ENCODE results near the gene CCDC160.
"Not testable (repeated sequence)": the region's sequence is repeated elsewhere in the genome, so short reads cannot be mapped to it uniquely, and the experiment has no call there.

Gene CCDC160

DNA sequence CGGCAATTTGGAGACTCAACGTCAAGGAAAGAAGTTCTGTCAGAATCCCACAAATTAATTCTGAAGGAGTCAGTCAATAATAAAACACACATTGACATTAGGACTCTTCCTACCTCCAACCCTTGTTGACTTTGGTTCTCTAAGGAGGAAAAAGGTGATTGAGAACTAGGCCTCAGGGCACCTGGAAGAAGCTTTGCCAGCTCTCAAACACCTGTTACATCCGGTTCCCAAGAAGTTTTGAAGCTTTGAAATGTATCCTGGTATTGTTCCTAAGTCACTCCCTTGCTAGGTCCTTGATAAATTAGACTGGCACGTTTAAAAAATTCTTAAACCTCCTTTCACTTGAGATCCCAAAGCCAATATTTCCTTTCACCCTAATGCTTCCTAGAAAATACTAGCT, 1.7 kb upstream of the CCDC160 start:
- CTCF ChIA-PET: no interaction called here

DNA sequence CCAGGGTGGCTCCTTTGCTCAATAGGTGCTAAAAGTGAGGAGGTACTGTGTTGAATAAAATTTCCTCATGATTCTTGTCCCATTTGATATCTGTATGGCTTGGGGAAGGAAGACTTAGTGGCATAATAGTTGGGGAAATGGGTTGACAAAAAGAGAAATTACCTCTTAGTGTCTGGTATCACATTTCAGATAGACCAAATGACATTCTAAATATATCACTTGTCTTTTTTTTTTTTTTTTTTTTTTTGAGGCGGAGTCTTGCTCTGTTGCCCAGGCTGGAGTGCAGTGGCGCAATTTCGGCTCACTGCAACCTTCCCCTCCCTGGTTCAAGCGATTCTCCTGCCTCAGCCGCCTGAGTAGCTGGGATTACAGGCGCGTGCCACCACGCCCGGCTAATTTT, 1.2 kb downstream of the CCDC160 start:
- CTCF ChIA-PET; DNase-seq (ENCODE audit: extremely low spot score); POLR2A ChIA-PET: not testable (repeated sequence)

More for the DNA sequence above, 1.7 kb upstream of the CCDC160 start:
- POLR2A ChIA-PET: no interaction called here
- no peak for DNase-seq (ENCODE audit: extremely low spot score)
- TF ChIP-seq, protein P1, sequence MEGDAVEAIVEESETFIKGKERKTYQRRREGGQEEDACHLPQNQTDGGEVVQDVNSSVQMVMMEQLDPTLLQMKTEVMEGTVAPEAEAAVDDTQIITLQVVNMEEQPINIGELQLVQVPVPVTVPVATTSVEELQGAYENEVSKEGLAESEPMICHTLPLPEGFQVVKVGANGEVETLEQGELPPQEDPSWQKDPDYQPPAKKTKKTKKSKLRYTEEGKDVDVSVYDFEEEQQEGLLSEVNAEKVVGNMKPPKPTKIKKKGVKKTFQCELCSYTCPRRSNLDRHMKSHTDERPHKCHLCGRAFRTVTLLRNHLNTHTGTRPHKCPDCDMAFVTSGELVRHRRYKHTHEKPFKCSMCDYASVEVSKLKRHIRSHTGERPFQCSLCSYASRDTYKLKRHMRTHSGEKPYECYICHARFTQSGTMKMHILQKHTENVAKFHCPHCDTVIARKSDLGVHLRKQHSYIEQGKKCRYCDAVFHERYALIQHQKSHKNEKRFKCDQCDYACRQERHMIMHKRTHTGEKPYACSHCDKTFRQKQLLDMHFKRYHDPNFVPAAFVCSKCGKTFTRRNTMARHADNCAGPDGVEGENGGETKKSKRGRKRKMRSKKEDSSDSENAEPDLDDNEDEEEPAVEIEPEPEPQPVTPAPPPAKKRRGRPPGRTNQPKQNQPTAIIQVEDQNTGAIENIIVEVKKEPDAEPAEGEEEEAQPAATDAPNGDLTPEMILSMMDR (IDR thresholded peaks at IDR 0.05; ENCODE audit: control extremely low read depth, extremely low read depth, low read depth, missing control alignments): no peak

DNA sequence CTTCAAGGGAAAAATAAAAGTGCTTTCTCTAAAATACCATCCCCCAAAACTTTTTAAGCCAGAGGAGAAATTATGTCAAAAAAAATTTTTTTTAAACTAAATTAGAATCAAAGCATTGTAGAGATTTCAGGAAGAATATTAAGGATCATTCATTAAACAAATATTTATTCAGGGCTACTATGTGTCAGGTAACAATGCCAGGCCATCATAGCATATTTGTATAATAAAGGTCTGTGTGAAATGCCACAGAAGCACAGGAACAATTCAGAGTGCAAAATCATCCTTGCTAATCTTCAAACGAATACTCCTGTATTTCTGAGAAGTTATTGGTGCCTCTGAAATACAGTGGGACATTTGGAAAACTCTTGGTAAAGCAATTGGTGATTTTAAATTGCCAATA, 2.0 kb downstream of the CCDC160 start:
- no peak for DNase-seq (ENCODE audit: extremely low spot score)
- ChIA-PET POLR2A (no interaction called here), CTCF (no interaction called here)
- TF ChIP-seq, protein P1 (IDR thresholded peaks at IDR 0.05; ENCODE audit: control extremely low read depth, extremely low read depth, low read depth, missing control alignments): no peak

DNA sequence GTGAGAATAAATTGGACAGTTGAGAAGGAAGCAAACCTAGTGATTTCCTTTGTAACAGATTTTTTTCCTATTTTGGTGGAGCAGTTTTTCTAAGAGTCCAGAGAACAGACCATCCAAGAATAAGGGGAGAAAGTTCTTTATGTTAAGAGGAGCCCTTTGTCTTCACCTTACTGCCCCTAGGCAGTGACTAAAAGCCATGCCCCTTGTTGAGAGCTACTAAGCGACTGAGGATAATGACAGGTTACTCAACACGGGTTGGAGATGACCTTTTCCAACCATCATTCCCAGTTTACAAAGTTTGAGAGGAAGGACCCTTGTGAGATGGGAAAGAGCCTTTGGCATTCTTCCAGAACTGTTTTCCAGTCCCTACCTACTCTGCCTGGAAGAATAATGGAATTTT, 3.2 kb downstream of the CCDC160 start:
- DNase-seq (ENCODE audit: extremely low spot score): no peak
- TF ChIP-seq, protein P1 (IDR thresholded peaks at IDR 0.05; ENCODE audit: control extremely low read depth, extremely low read depth, low read depth, missing control alignments): no peak
- ChIA-PET POLR2A (no interaction called here), CTCF (no interaction called here)

DNA sequence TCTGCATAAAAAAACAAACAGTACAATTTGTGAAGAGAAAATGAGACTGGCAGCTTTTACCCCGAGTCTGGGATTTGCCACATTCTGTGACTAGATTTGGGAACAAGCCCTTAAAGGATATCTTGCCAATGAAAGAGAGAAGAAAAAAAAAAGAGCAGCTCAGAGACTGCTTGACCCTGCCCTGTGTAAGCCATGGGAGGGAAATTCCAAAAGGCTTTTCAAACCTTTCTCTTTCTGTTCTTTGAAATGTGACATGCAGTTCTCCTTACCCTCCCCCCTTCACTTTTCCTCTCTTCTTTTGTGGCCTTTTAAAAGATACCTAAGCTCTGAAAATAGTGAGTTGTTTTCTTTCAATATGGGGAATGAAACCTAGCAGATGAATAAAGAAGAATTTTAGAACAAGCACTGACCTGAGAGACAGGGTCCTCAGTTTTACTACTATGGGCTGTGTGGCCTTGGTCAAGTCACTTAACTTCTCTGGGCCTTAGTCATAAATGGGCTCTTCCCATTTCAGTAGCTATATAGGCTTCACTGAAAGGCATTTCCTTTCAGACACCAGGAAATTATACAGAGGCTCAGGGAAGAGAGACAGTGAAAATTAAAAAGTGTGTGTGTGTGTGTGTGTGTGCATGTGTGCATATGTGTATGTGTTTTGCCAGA, 5.1 kb downstream of the CCDC160 start:
- ChIA-PET CTCF (interaction anchor here (1.0 kb wide), 1 partner anchor 10 kb away, joined by 3 read pairs; no protein-coding TSS in a partner anchor), POLR2A (no interaction called here)
- TF ChIP-seq, protein P1 (IDR thresholded peaks at IDR 0.05; ENCODE audit: control extremely low read depth, extremely low read depth, low read depth, missing control alignments): no peak
- no peak for DNase-seq (ENCODE audit: extremely low spot score)

DNA sequence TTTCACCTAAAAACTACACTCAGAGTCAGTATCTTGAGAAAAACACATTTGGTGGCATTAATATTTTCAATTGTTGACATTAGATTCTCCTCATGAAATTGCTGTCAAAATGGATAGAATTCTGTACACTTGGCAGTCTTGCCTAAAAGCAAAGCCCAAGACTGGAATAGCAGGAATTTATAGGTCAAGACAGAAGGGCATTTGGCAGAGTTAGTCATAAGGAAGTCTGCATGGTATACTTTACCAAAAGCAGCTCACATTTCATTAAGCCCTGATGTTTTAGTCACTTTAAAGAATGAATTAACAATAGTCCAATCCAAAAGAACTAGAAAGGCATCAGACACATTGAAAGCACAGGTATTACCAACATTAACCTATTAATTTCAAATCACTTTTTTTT, 7.1 kb downstream of the CCDC160 start:
- ChIA-PET POLR2A (no interaction called here), CTCF (interaction anchor here (1.1 kb wide), 1 partner anchor 152 kb away, joined by 4 read pairs; no protein-coding TSS in a partner anchor)
- no peak for DNase-seq (ENCODE audit: extremely low spot score)
- TF ChIP-seq, protein P1 (IDR thresholded peaks at IDR 0.05; ENCODE audit: control extremely low read depth, extremely low read depth, low read depth, missing control alignments): no peak

DNA sequence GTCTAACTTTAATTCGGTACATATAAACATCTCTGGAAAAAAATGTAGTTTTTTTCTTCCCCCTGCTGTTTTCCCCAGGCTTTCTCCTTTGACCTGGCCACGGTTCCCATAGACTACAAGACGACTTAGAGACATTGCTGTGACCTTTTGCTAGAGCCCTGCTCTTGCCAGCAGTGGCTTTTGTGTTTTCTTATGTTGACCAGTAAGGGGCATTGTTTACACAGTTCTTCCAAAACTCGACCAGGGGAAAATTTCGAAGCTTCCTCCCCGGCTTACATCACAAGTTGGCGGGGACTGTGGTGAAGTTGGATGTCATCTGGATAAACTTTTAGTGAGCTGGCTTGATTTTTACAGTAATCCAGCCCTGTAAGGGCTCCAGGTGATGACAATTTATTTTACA, 9.3 kb downstream of the CCDC160 start:
- no peak for DNase-seq (ENCODE audit: extremely low spot score)
- TF ChIP-seq, protein P1 (IDR thresholded peaks at IDR 0.05; ENCODE audit: control extremely low read depth, extremely low read depth, low read depth, missing control alignments): no peak
- ChIA-PET POLR2A (no interaction called here), CTCF (interaction anchor here (1.2 kb wide), 1 partner anchor 150 kb away, joined by 3 read pairs; no protein-coding TSS in a partner anchor)
